HEK293 (cell line): Measurements from ENCODE around the gene AKAP12.
A peak's percentile ranks its signal among the peaks of the same experiment; 100 is the strongest.

Source experiments
- CTCF ChIA-PET: fragments of 350-600 bp; formaldehyde crosslinking; extraction: SDS; loops from one replicate; lab custom pipeline; 2021; ENCODE audit warnings: antibody characterized with exemption; lab: Yijun Ruan, JAX
- POLR2A ChIA-PET: fragments of 300-600 bp; formaldehyde crosslinking; extraction: SDS; loops from one replicate; lab custom pipeline; 2020; ENCODE audit warnings: antibody characterized with exemption, inconsistent platforms; lab: Yijun Ruan, JAX
- H3K27ac ChIP-seq: fragments of 200-500 bp; sonication (Bioruptor generic); 2 replicates; pipeline ENCODE4 v1.5.1; 2014; ENCODE audit warnings: low read depth, low read length, control low read depth, inconsistent platforms; ENCODE audit errors: extremely low read depth
- H3K36me3 ChIP-seq, 2 experiments: fragments of 200-500 bp in 1 of 2; sonication (Bioruptor generic) in 1 of 2; 1 replicate in 1 of 2; 2 replicates in 1 of 2; pipeline ENCODE4 v1.5.1; 2014 to 2017; ENCODE audit warnings: inconsistent platforms in 2 of 2, low read length in 2 of 2; ENCODE audit not compliant: control insufficient read depth in 2 of 2, insufficient read depth in 1 of 2
- H3K4me1 ChIP-seq: fragments of 200-500 bp; sonication (Bioruptor generic); 2 replicates; pipeline ENCODE4 v1.5.1; 2014; ENCODE audit warnings: mild to moderate bottlenecking, low read length, inconsistent platforms; ENCODE audit not compliant: control insufficient read depth, insufficient read depth
- H3K4me3 ChIP-seq: 2 replicates; pipeline ENCODE4 v1.5.1; 2011; ENCODE audit warnings: low read depth, mild to moderate bottlenecking, control low read depth, low read length, moderate library complexity
- H3K9me3 ChIP-seq: fragments of 200-500 bp; sonication (Bioruptor generic); 2 replicates; pipeline ENCODE4 v1.5.1; 2014; ENCODE audit warnings: low read depth, low read length, inconsistent platforms; ENCODE audit not compliant: control insufficient read depth, insufficient read depth
- CTCF ChIP-seq: fragments of 450-650 bp; formaldehyde crosslinking; IDR thresholded peaks from 2 replicates; pipeline ENCODE4 v1.5.1; 2016; ENCODE audit warnings: missing biosample characterization, missing genetic modification characterization
- FEZF1 ChIP-seq: fragments of 450-650 bp; formaldehyde crosslinking; IDR thresholded peaks from 2 replicates; pipeline ENCODE4 v1.5.1; 2016; ENCODE audit warnings: missing biosample characterization, missing genetic modification characterization
- GFI1B ChIP-seq: fragments of 450-650 bp; formaldehyde crosslinking; IDR thresholded peaks from 2 replicates; pipeline ENCODE4 v1.5.1; 2016; ENCODE audit warnings: missing biosample characterization, missing genetic modification characterization
- KLF16 ChIP-seq: fragments of 450-650 bp; formaldehyde crosslinking; IDR thresholded peaks from 2 replicates; pipeline ENCODE4 v1.5.1; 2017; ENCODE audit warnings: missing biosample characterization, missing genetic modification characterization
- KLF9 ChIP-seq: fragments of 450-650 bp; formaldehyde crosslinking; IDR thresholded peaks from 2 replicates; pipeline ENCODE4 v1.5.1; 2016; ENCODE audit warnings: missing biosample characterization, missing genetic modification characterization, low read depth
- SCRT2 ChIP-seq: fragments of 450-650 bp; formaldehyde crosslinking; IDR thresholded peaks from 2 replicates; pipeline ENCODE4 v1.5.1; 2016; ENCODE audit warnings: missing biosample characterization, missing genetic modification characterization
- ZBTB8A ChIP-seq: fragments of 450-650 bp; formaldehyde crosslinking; IDR thresholded peaks from 2 replicates; pipeline ENCODE4 v1.5.1; 2016; ENCODE audit warnings: missing biosample characterization, missing genetic modification characterization
- ZEB2 ChIP-seq: fragments of 450-650 bp; formaldehyde crosslinking; IDR thresholded peaks from 2 replicates; pipeline ENCODE4 v1.5.1; 2016; ENCODE audit warnings: missing biosample characterization, missing genetic modification characterization
- ZNF146 ChIP-seq: fragments of 450-650 bp; formaldehyde crosslinking; IDR thresholded peaks from 2 replicates; pipeline ENCODE4 v1.5.1; 2016; ENCODE audit warnings: missing biosample characterization, missing genetic modification characterization
- ZNF157 ChIP-seq: fragments of 450-650 bp; formaldehyde crosslinking; IDR thresholded peaks from 2 replicates; pipeline ENCODE4 v1.5.1; 2016; ENCODE audit warnings: missing biosample characterization, missing genetic modification characterization
- ZNF16 ChIP-seq: fragments of 450-650 bp; formaldehyde crosslinking; IDR thresholded peaks from 2 replicates; pipeline ENCODE4 v1.5.1; 2016; ENCODE audit warnings: low read depth, missing biosample characterization, missing genetic modification characterization
- ZNF175 ChIP-seq: fragments of 450-650 bp; formaldehyde crosslinking; IDR thresholded peaks from 2 replicates; pipeline ENCODE4 v1.5.1; 2016; ENCODE audit warnings: missing biosample characterization, missing genetic modification characterization
- ZNF350 ChIP-seq: fragments of 450-650 bp; formaldehyde crosslinking; IDR thresholded peaks from 2 replicates; pipeline ENCODE4 v1.5.0; 2017; ENCODE audit warnings: missing biosample characterization, mild to moderate bottlenecking, missing genetic modification characterization
- ZNF571 ChIP-seq: fragments of 450-650 bp; formaldehyde crosslinking; IDR thresholded peaks from 2 replicates; pipeline ENCODE4 v1.5.0; 2017; ENCODE audit warnings: missing biosample characterization, missing genetic modification characterization
- ZNF600 ChIP-seq: fragments of 450-650 bp; formaldehyde crosslinking; IDR thresholded peaks from 2 replicates; pipeline ENCODE4 v1.5.1; 2016; ENCODE audit warnings: missing biosample characterization, missing genetic modification characterization
- ZNF629 ChIP-seq: fragments of 450-650 bp; formaldehyde crosslinking; IDR thresholded peaks from 2 replicates; pipeline ENCODE4 v1.5.1; 2017; ENCODE audit warnings: missing biosample characterization, missing genetic modification characterization
- ZNF654 ChIP-seq: fragments of 450-650 bp; formaldehyde crosslinking; IDR thresholded peaks from 2 replicates; pipeline ENCODE4 v1.5.1; 2016; ENCODE audit warnings: low read depth, missing biosample characterization, missing genetic modification characterization
- ZNF704 ChIP-seq: fragments of 450-650 bp; formaldehyde crosslinking; IDR thresholded peaks from 2 replicates; pipeline ENCODE4 v1.5.1; 2016; ENCODE audit warnings: missing biosample characterization, missing genetic modification characterization
- TF ChIP-seq, protein P1 (sequence below): fragments of 450-650 bp; formaldehyde crosslinking; IDR thresholded peaks from 2 replicates; pipeline ENCODE4; 2016; ENCODE audit warnings: missing biosample characterization, missing genetic modification characterization
- TF ChIP-seq, protein P2 (sequence below): fragments of 450-650 bp; formaldehyde crosslinking; IDR thresholded peaks from 2 replicates; pipeline ENCODE4 v1.5.1; 2016; ENCODE audit warnings: missing biosample characterization, missing genetic modification characterization
- TF ChIP-seq, protein P3 (sequence below): fragments of 450-650 bp; formaldehyde crosslinking; IDR thresholded peaks from 2 replicates; pipeline ENCODE4 v1.5.1; 2016; ENCODE audit warnings: missing biosample characterization, missing genetic modification characterization

AKAP12 gene

GRCh38 chr6:151335930-151336329 is 96.2 kb downstream of the AKAP12 start:
- ChIA-PET CTCF (interaction anchor here (0.6 to 16.8 kb wide), 16 partner anchors 8 to 1411 kb away, joined by 3 to 512 read pairs (median 6); no protein-coding TSS in a partner anchor), POLR2A (interaction anchor here (1.8 kb wide), 1 partner anchor 11 kb away, joined by 7 read pairs; no protein-coding TSS in a partner anchor)
- peaks cover 0 to 6% of the 10 kb centered on the region in 2 experiments; a peak in 2 of 3 replicates for H3K36me3 ChIP-seq

GRCh38 chr6:151338651-151339200 is 99.0 kb downstream of the AKAP12 start:
- ChIA-PET CTCF (interaction anchor here (0.7 to 16.8 kb wide), 2 partner anchors 332 to 448 kb away, joined by 3 to 283 read pairs; no protein-coding TSS in a partner anchor), POLR2A (no interaction called here)
- Histone ChIP-seq H3K4me1 (no peaks in the 10 kb centered on the region), H3K9me3 (no peaks in the 10 kb centered on the region), H3K4me3 (no peak overlapping the region), H3K27ac (no peak overlapping the region), H3K36me3 (peaks cover 0 to 6% of the 10 kb centered on the region in 2 experiments; a peak in 2 of 3 replicates)
- TF ChIP-seq KLF16 (tag by site-specific recombination): no peak
- TF ChIP-seq ZNF350 (tag by site-specific recombination): no peak
- TF ChIP-seq ZNF600 (tag by site-specific recombination): no peak
- TF ChIP-seq ZNF175: no peak
- TF ChIP-seq ZNF704 (tag by site-specific recombination): no peak
- TF ChIP-seq, protein P1, sequence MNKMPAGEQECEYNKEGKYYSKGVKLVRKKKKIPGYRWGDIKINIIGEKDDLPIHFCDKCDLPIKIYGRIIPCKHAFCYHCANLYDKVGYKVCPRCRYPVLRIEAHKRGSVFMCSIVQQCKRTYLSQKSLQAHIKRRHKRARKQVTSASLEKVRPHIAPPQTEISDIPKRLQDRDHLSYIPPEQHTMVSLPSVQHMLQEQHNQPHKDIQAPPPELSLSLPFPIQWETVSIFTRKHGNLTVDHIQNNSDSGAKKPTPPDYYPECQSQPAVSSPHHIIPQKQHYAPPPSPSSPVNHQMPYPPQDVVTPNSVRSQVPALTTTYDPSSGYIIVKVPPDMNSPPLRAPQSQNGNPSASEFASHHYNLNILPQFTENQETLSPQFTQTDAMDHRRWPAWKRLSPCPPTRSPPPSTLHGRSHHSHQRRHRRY: no peak
- no peak for TF ChIP-seq ZNF571 (tag by site-specific recombination)
- TF ChIP-seq FEZF1 (tag by site-specific recombination): no peak
- no peak for TF ChIP-seq ZBTB8A (tag by site-specific recombination)
- TF ChIP-seq GFI1B (tag by site-specific recombination): no peak
- no peak for TF ChIP-seq ZNF157 (tag by site-specific recombination)
- TF ChIP-seq, protein P2, sequence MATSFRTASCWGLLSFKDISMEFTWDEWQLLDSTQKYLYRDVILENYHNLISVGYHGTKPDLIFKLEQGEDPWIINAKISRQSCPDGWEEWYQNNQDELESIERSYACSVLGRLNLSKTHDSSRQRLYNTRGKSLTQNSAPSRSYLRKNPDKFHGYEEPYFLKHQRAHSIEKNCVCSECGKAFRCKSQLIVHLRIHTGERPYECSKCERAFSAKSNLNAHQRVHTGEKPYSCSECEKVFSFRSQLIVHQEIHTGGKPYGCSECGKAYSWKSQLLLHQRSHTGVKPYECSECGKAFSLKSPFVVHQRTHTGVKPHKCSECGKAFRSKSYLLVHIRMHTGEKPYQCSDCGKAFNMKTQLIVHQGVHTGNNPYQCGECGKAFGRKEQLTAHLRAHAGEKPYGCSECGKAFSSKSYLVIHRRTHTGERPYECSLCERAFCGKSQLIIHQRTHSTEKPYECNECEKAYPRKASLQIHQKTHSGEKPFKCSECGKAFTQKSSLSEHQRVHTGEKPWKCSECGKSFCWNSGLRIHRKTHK (tag by site-specific recombination): no peak
- no peak for TF ChIP-seq SCRT2 (tag by site-specific recombination)
- no peak for TF ChIP-seq ZNF16 (tag by site-specific recombination)
- no peak for TF ChIP-seq CTCF (tag by site-specific recombination)
- no peak for TF ChIP-seq ZNF654

More at GRCh38 chr6:151335930-151336329, 96.2 kb downstream of the AKAP12 start:
- Histone ChIP-seq H3K4me1 (no peaks in the 10 kb centered on the region), H3K9me3 (no peaks in the 10 kb centered on the region)
- no peak for TF ChIP-seq ZNF629
- TF ChIP-seq ZEB2: no peak
- TF ChIP-seq ZNF146: peak; percentile 99
- no peak for TF ChIP-seq KLF9 (tag by site-specific recombination)
- TF ChIP-seq, protein P3, sequence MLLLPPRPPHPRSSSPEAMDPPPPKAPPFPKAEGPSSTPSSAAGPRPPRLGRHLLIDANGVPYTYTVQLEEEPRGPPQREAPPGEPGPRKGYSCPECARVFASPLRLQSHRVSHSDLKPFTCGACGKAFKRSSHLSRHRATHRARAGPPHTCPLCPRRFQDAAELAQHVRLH (tag by site-specific recombination): peak; percentile 64
- TF ChIP-seq, all 188 proteins: peak for 2
- no peak overlapping the region for H3K27ac ChIP-seq
- no peak overlapping the region for H3K4me3 ChIP-seq
